HG03196 (cell line): Measurements from ENCODE around the gene PDLIM5.
"Not testable (repeated sequence)": the region's sequence is repeated elsewhere in the genome, so short reads cannot be mapped to it uniquely, and the experiment has no call there.

Experiments used
- ATAC-seq: cut with Tn5 transposase; IDR thresholded peaks from one replicate; pipeline ENCODE4 v1.9.1; 2021; ENCODE audit not compliant: unreplicated experiment

Gene PDLIM5

GRCh38 chr4:94489098-94489497 is 37.4 kb downstream of the PDLIM5 start:
- ATAC-seq = no peak

- no peak for ATAC-seq
These were observed 38.7 kb downstream of the PDLIM5 start for GRCh38 chr4:94490437-94490836.

GRCh38 chr4:94491322-94491721 is 39.6 kb downstream of the PDLIM5 start:
- no peak for ATAC-seq

GRCh38 chr4:94495408-94495807 is 43.7 kb downstream of the PDLIM5 start:
- no peak for ATAC-seq

- no peak for ATAC-seq
These were observed 45.9 kb downstream of the PDLIM5 start for GRCh38 chr4:94497690-94498089.

GRCh38 chr4:94498502-94498901 is 46.8 kb downstream of the PDLIM5 start:
- no peak for ATAC-seq

GRCh38 chr4:94500685-94501084 is 48.9 kb downstream of the PDLIM5 start:
- ATAC-seq = no peak

- no peak for ATAC-seq
These were observed 52.8 kb downstream of the PDLIM5 start for GRCh38 chr4:94504545-94504944.

- no peak for ATAC-seq
These were observed 55.1 kb downstream of the PDLIM5 start for GRCh38 chr4:94506822-94507221.

GRCh38 chr4:94507281-94507680 is 55.5 kb downstream of the PDLIM5 start:
- no peak for ATAC-seq

GRCh38 chr4:94507708-94508107 is 56.0 kb downstream of the PDLIM5 start:
- no peak for ATAC-seq

- ATAC-seq = no peak
These were observed 56.6 kb downstream of the PDLIM5 start for GRCh38 chr4:94508296-94508695.

GRCh38 chr4:94508806-94509205 is 57.1 kb downstream of the PDLIM5 start:
- ATAC-seq = no peak

- no peak for ATAC-seq
These were observed 59.8 kb downstream of the PDLIM5 start for GRCh38 chr4:94511591-94511990.

GRCh38 chr4:94513532-94513931 is 61.8 kb downstream of the PDLIM5 start:
- not testable (repeated sequence) for ATAC-seq

GRCh38 chr4:94515365-94515764 is 63.6 kb downstream of the PDLIM5 start:
- ATAC-seq = no peak

GRCh38 chr4:94516067-94516466 is 64.3 kb downstream of the PDLIM5 start:
- ATAC-seq = no peak

GRCh38 chr4:94516999-94517398 is 65.3 kb downstream of the PDLIM5 start:
- ATAC-seq = no peak

- ATAC-seq = no peak
These were observed 65.8 kb downstream of the PDLIM5 start for GRCh38 chr4:94517492-94517891.

GRCh38 chr4:94519019-94519418 is 67.3 kb downstream of the PDLIM5 start:
- ATAC-seq = no peak

GRCh38 chr4:94519925-94520789 is 68.4 kb downstream of the PDLIM5 start:
- ATAC-seq = no peak

- ATAC-seq = no peak
These were observed 71.4 kb downstream of the PDLIM5 start for GRCh38 chr4:94523033-94523580.

- ATAC-seq = no peak
These were observed 71.9 kb downstream of the PDLIM5 start for GRCh38 chr4:94523617-94524016.
